Measurements from ENCODE around the gene CCDC88C.
"Not testable (repeated sequence)": the region's sequence is repeated elsewhere in the genome, so short reads cannot be mapped to it uniquely, and the experiment has no call there.

Gene CCDC88C

GRCh38 chr14:91242635-91243034 is 175.0 kb downstream of the CCDC88C start:
- DNase-seq, result no peak

GRCh38 chr14:91241863-91242262 is 175.8 kb downstream of the CCDC88C start:
- DNase-seq, result peak; percentile 74

GRCh38 chr14:91238661-91239060 is 179.0 kb downstream of the CCDC88C start:
- DNase-seq, result no peak

GRCh38 chr14:91238085-91238484 is 179.5 kb downstream of the CCDC88C start:
- no peak for DNase-seq

GRCh38 chr14:91237219-91237618 is 180.4 kb downstream of the CCDC88C start:
- no peak for DNase-seq

- no peak for DNase-seq
Measured at GRCh38 chr14:91235841-91236240, 181.8 kb downstream of the CCDC88C start.

GRCh38 chr14:91234791-91235114 is 182.9 kb downstream of the CCDC88C start:
- DNase-seq, result no peak

- no peak for DNase-seq
Measured at GRCh38 chr14:91233936-91234790, 183.5 kb downstream of the CCDC88C start.

- no peak for DNase-seq
Measured at GRCh38 chr14:91232603-91233002, 185.0 kb downstream of the CCDC88C start.

- DNase-seq, result no peak
Measured at GRCh38 chr14:91232052-91232451, 185.6 kb downstream of the CCDC88C start.

- no peak for DNase-seq
Measured at GRCh38 chr14:91231446-91231845, 186.2 kb downstream of the CCDC88C start.

- no peak for DNase-seq
Measured at GRCh38 chr14:91230397-91231035, 187.1 kb downstream of the CCDC88C start.

- DNase-seq, result peak; percentile 87
Measured at GRCh38 chr14:91229743-91230200, 187.8 kb downstream of the CCDC88C start.

- DNase-seq, result no peak
Measured at GRCh38 chr14:91229005-91229382, 188.6 kb downstream of the CCDC88C start.

- peak; percentile 94 for DNase-seq
Measured at GRCh38 chr14:91228112-91229004, 189.3 kb downstream of the CCDC88C start.

GRCh38 chr14:91227183-91227628 is 190.4 kb downstream of the CCDC88C start:
- no peak for DNase-seq

- DNase-seq, result not testable (repeated sequence)
Measured at GRCh38 chr14:91226360-91226759, 191.3 kb downstream of the CCDC88C start.

GRCh38 chr14:91225025-91225424 is 192.6 kb downstream of the CCDC88C start:
- DNase-seq, result no peak

GRCh38 chr14:91223028-91223783 is 194.4 kb downstream of the CCDC88C start:
- peak; percentile 73 for DNase-seq

Measured in activated effector memory CD4-positive, alpha-beta T cell treated with anti-CD3 and anti-CD28 coated beads, Interleukin-2, amount 50 U/mL, for 16 hours (primary cell).